ENCODE results near the gene STT3A. TPM values are rescaled to one million over a fixed set of nuclear protein-coding genes. Genes with fewer than 3 reads are reported as not detected.
A peak's percentile ranks its signal among the peaks of the same experiment; 100 is the strongest.

STT3A gene
- total and polyA plus RNA-seq, 2 of the 13 experiments (the other 11 are each of a cell fraction or from before 2014, with no cell fraction given), result 229 to 319 TPM

DNA sequence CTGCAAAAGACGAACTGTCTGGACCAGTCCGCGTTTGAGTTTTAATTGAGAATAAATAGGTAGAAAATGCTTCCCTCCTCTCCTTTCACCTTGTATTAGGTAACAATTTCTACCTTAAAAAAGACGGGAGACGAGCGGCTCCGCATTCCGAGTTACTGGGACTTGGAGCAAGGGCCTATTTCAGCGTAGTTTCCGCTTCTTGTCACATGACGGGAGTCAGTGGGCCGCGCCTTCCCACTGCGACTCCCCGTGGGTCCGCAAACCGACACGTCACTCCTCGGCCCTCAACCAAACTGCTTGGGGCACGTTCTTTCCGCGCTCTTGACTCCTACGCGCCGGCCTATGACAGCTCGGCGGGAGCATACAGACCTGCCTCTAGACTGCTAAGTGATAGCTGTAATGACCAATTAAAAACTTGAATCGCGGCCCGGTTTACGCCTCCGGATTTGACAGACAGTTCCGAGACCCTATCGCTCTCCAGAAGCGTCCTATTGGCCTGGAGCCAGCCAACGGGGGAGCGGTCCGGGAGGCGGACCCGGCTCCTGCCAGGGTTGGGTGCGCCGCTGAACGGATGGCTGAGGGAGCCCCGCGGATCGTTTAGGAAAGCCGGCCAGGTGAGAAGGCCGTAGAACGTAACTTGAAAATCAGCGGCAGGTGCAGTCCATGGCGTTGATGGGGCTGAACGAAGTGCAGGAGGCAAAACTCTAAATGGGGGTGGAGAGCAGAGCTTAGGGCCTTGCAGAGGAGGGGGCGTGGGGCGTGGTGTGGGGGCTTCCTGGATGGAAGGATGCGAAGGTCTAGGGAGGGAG lies at the start of gene STT3A (continued):
- TF ChIP-seq, protein P1, sequence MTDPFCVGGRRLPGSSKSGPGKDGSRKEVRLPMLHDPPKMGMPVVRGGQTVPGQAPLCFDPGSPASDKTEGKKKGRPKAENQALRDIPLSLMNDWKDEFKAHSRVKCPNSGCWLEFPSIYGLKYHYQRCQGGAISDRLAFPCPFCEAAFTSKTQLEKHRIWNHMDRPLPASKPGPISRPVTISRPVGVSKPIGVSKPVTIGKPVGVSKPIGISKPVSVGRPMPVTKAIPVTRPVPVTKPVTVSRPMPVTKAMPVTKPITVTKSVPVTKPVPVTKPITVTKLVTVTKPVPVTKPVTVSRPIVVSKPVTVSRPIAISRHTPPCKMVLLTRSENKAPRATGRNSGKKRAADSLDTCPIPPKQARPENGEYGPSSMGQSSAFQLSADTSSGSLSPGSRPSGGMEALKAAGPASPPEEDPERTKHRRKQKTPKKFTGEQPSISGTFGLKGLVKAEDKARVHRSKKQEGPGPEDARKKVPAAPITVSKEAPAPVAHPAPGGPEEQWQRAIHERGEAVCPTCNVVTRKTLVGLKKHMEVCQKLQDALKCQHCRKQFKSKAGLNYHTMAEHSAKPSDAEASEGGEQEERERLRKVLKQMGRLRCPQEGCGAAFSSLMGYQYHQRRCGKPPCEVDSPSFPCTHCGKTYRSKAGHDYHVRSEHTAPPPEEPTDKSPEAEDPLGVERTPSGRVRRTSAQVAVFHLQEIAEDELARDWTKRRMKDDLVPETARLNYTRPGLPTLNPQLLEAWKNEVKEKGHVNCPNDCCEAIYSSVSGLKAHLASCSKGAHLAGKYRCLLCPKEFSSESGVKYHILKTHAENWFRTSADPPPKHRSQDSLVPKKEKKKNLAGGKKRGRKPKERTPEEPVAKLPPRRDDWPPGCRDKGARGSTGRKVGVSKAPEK (CRISPR knock-in tag; IDR thresholded peaks at IDR 0.05; ENCODE audit: borderline replicate concordance), result no peak
- TF ChIP-seq, protein P2, sequence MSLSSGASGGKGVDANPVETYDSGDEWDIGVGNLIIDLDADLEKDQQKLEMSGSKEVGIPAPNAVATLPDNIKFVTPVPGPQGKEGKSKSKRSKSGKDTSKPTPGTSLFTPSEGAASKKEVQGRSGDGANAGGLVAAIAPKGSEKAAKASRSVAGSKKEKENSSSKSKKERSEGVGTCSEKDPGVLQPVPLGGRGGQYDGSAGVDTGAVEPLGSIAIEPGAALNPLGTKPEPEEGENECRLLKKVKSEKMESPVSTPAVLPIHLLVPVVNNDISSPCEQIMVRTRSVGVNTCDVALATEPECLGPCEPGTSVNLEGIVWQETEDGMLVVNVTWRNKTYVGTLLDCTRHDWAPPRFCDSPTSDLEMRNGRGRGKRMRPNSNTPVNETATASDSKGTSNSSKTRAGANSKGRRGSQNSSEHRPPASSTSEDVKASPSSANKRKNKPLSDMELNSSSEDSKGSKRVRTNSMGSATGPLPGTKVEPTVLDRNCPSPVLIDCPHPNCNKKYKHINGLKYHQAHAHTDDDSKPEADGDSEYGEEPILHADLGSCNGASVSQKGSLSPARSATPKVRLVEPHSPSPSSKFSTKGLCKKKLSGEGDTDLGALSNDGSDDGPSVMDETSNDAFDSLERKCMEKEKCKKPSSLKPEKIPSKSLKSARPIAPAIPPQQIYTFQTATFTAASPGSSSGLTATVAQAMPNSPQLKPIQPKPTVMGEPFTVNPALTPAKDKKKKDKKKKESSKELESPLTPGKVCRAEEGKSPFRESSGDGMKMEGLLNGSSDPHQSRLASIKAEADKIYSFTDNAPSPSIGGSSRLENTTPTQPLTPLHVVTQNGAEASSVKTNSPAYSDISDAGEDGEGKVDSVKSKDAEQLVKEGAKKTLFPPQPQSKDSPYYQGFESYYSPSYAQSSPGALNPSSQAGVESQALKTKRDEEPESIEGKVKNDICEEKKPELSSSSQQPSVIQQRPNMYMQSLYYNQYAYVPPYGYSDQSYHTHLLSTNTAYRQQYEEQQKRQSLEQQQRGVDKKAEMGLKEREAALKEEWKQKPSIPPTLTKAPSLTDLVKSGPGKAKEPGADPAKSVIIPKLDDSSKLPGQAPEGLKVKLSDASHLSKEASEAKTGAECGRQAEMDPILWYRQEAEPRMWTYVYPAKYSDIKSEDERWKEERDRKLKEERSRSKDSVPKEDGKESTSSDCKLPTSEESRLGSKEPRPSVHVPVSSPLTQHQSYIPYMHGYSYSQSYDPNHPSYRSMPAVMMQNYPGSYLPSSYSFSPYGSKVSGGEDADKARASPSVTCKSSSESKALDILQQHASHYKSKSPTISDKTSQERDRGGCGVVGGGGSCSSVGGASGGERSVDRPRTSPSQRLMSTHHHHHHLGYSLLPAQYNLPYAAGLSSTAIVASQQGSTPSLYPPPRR (CRISPR knock-in tag; IDR thresholded peaks at IDR 0.05; ENCODE audit: borderline replicate concordance), result 0 out of 2 replicates have a peak, but pooled peaks have one; percentile 19
- TF ChIP-seq THAP11 (CRISPR knock-in tag; IDR thresholded peaks at IDR 0.05), result peak; percentile 88
- peak; percentile 90 for TF ChIP-seq KDM5A (IDR thresholded peaks at IDR 0.05; ENCODE audit: borderline replicate concordance, low read length)
- no peak for TF ChIP-seq LRRFIP1 (CRISPR knock-in tag; conservative IDR thresholded peaks at IDR 0.05)
- TF ChIP-seq FOXK2 (IDR thresholded peaks at IDR 0.05), result no peak
- no peak; the same call in 1 of the 2 replicates for TF ChIP-seq SMAD9 (CRISPR knock-in tag; IDR thresholded peaks at IDR 0.05)
- no peak for TF ChIP-seq ZNF83 (CRISPR knock-in tag; IDR thresholded peaks at IDR 0.05; ENCODE audit: borderline replicate concordance)
- peak; percentile 72 for TF ChIP-seq KDM2A (CRISPR knock-in tag; IDR thresholded peaks at IDR 0.05; ENCODE audit: borderline replicate concordance, low read depth)
- TF ChIP-seq, protein P3, sequence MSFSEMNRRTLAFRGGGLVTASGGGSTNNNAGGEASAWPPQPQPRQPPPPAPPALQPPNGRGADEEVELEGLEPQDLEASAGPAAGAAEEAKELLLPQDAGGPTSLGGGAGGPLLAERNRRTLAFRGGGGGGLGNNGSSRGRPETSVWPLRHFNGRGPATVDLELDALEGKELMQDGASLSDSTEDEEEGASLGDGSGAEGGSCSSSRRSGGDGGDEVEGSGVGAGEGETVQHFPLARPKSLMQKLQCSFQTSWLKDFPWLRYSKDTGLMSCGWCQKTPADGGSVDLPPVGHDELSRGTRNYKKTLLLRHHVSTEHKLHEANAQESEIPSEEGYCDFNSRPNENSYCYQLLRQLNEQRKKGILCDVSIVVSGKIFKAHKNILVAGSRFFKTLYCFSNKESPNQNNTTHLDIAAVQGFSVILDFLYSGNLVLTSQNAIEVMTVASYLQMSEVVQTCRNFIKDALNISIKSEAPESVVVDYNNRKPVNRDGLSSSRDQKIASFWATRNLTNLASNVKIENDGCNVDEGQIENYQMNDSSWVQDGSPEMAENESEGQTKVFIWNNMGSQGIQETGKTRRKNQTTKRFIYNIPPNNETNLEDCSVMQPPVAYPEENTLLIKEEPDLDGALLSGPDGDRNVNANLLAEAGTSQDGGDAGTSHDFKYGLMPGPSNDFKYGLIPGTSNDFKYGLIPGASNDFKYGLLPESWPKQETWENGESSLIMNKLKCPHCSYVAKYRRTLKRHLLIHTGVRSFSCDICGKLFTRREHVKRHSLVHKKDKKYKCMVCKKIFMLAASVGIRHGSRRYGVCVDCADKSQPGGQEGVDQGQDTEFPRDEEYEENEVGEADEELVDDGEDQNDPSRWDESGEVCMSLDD (CRISPR knock-in tag; IDR thresholded peaks at IDR 0.05; ENCODE audit: borderline replicate concordance), result no peak
- peak; percentile 60; the same call in 1 of the 2 replicates for TF ChIP-seq CBFB (CRISPR knock-in tag; IDR thresholded peaks at IDR 0.05)
- TF ChIP-seq PAF1 (CRISPR knock-in tag; IDR thresholded peaks at IDR 0.05), result no peak
- TF ChIP-seq ZUFSP (CRISPR knock-in tag; IDR thresholded peaks at IDR 0.05; ENCODE audit: borderline replicate concordance), result no peak
